Astrocyte (in vitro differentiated cells and primary cell): ENCODE results near the gene OR6C65.

Experiments
- EZH2 ChIP-seq: IDR thresholded peaks from 2 replicates; pipeline ENCODE4 v1.6.1; 2012; ENCODE audit warnings: mild to moderate bottlenecking, low read length, inconsistent platforms; ENCODE audit not compliant: insufficient read depth
- TF ChIP-seq, protein P1 (sequence below): IDR thresholded peaks from 2 replicates; pipeline ENCODE4 v1.5.1; 2011; ENCODE audit warnings: low read depth, mild to moderate bottlenecking, inconsistent platforms, low read length, moderate library complexity; ENCODE audit not compliant: insufficient read depth

DNA sequence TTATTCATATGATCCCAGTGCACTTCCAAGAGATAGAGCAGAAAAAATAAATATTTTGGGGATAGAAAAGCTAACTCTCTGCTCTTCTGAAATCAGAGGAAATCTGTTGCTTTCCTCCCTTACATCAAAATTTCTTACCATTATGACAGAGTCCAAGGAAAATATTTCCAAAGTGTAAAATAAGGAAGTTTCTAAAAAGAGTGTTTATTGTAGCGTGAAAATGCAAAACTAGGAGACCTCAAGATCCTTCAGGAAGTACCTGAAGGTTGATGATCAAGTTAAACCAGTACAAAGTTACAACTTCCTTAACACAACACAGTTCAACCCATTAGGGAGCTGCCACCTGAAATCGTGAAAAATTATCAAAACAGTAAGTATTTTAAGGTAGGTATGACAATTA is 43.4 kb downstream of the OR6C65 start, which contains the start of gene OR6C2:
- TF ChIP-seq, protein P1, sequence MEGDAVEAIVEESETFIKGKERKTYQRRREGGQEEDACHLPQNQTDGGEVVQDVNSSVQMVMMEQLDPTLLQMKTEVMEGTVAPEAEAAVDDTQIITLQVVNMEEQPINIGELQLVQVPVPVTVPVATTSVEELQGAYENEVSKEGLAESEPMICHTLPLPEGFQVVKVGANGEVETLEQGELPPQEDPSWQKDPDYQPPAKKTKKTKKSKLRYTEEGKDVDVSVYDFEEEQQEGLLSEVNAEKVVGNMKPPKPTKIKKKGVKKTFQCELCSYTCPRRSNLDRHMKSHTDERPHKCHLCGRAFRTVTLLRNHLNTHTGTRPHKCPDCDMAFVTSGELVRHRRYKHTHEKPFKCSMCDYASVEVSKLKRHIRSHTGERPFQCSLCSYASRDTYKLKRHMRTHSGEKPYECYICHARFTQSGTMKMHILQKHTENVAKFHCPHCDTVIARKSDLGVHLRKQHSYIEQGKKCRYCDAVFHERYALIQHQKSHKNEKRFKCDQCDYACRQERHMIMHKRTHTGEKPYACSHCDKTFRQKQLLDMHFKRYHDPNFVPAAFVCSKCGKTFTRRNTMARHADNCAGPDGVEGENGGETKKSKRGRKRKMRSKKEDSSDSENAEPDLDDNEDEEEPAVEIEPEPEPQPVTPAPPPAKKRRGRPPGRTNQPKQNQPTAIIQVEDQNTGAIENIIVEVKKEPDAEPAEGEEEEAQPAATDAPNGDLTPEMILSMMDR: no peak
- TF ChIP-seq EZH2: no peak
